Left ventricle myocardium inferior (tissue), 1 donor: ENCODE measurements around the gene JPH3. TPM values are rescaled to one million over a fixed set of nuclear protein-coding genes. Genes with fewer than 3 reads are reported as not detected.

Source experiments
- DNase-seq: peaks from one replicate; pipeline ENCODE4 v3.0.0-alpha.2; 2020
- H3K27ac ChIP-seq: fragments of 200-600 bp; replicated peaks from 2 replicates; pipeline ENCODE4 v1.8.0; 2021
- H3K27me3 ChIP-seq: fragments of 200-600 bp; 2 replicates; pipeline ENCODE4 v1.8.0; 2021; ENCODE audit warnings: low read depth
- H3K36me3 ChIP-seq: fragments of 200-600 bp; 2 replicates; pipeline ENCODE4 v1.8.0; 2021
- H3K4me1 ChIP-seq: fragments of 200-600 bp; 2 replicates; pipeline ENCODE4 v1.8.0; 2021
- H3K4me3 ChIP-seq: fragments of 200-600 bp; 2 replicates; pipeline ENCODE4 v1.8.0; 2021; ENCODE audit warnings: mild to moderate bottlenecking, moderate library complexity
- H3K9me3 ChIP-seq: fragments of 200-600 bp; replicated peaks from 2 replicates; pipeline ENCODE4 v1.8.0; 2021
- intact Hi-C: fragments of 100-400 bp; cut with micrococcal nuclease; formaldehyde crosslinking; loops from one replicate; pipeline ENCODE4 v1.11.0; 2022
- total RNA-seq: library from RNA; stranded (reverse); fragmentation: NEBNext Ultra II Directional; extraction: Animal tissue kit (Norgen Biotek cat#: 25700); gene quantifications from one replicate; pipeline ENCODE4 v1.2.1, GENCODE V29; 2021
- TF ChIP-seq, protein P1 (sequence below): fragments of 200-600 bp; IDR thresholded peaks from 2 replicates; pipeline ENCODE4 v1.8.0; 2021; ENCODE audit warnings: antibody characterized with exemption, mild to moderate bottlenecking, borderline replicate concordance
- donor health status: DM: no; HTN: yes; CAD: no; lungs with severe emphysema.

The JPH3 gene
- total RNA-seq, 1 donor from 2014 or later: 0.14 TPM

DNA sequence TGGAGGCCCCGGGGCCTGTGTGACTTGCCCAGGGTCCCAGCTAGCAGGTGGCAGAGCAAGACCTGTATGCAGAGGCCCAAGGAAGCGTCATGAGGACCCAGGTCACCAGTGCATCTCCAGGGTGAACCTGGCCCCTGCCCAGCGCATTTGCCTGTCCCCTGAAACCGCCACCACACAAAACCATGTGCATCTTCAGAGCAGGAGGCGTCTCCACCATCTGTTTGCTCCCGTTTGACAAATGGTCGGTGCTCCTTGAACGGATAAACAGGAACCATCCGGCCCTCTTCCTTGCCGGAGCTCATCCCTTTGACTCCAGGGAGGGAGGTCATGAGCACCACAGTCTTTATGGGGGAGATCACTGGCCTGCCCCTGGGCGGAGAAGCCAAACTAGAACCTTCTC is 62.5 kb downstream of the JPH3 start:
- Histone ChIP-seq H3K4me1 (no peaks in the 10 kb centered on the region), H3K27me3 (peaks cover 91% of the 10 kb centered on the region), H3K4me3 (no peak overlapping the region), H3K27ac (no peak overlapping the region), H3K9me3 (no peaks in the 10 kb centered on the region), H3K36me3 (no peaks in the 10 kb centered on the region)
- intact Hi-C loops: no loop called here
- TF ChIP-seq, protein P1, sequence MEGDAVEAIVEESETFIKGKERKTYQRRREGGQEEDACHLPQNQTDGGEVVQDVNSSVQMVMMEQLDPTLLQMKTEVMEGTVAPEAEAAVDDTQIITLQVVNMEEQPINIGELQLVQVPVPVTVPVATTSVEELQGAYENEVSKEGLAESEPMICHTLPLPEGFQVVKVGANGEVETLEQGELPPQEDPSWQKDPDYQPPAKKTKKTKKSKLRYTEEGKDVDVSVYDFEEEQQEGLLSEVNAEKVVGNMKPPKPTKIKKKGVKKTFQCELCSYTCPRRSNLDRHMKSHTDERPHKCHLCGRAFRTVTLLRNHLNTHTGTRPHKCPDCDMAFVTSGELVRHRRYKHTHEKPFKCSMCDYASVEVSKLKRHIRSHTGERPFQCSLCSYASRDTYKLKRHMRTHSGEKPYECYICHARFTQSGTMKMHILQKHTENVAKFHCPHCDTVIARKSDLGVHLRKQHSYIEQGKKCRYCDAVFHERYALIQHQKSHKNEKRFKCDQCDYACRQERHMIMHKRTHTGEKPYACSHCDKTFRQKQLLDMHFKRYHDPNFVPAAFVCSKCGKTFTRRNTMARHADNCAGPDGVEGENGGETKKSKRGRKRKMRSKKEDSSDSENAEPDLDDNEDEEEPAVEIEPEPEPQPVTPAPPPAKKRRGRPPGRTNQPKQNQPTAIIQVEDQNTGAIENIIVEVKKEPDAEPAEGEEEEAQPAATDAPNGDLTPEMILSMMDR: no peak
- no peak for DNase-seq

DNA sequence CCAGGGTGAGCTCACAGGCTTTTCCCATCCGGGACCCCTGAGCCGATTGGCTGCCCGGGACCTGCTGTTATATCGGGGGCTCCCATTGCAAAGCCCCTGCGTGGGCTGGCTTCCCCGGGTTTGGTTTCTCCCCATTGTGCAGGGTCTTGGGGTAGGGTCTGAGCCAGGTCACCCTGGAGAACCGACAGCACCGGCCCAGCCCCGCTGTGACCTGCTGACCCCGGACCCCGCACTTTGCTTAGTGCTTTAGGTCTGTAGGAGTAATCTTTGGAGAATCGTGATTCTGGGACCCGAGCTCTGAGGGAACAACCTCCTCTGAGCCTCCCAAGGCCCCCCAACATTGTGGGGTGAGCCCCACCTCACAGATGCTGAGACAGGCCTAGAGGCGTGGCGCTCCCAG is 62.9 kb downstream of the JPH3 start:
- no peak for DNase-seq
- H3K4me1 ChIP-seq: no peaks in the 10 kb centered on the region
- H3K9me3 ChIP-seq: no peaks in the 10 kb centered on the region
- intact Hi-C loops: no loop called here
- TF ChIP-seq, protein P1: no peak
- no peak overlapping the region for H3K4me3 ChIP-seq
- H3K27ac ChIP-seq: no peak overlapping the region
- no peaks in the 10 kb centered on the region for H3K36me3 ChIP-seq
- H3K27me3 ChIP-seq: peaks cover 91% of the 10 kb centered on the region

DNA sequence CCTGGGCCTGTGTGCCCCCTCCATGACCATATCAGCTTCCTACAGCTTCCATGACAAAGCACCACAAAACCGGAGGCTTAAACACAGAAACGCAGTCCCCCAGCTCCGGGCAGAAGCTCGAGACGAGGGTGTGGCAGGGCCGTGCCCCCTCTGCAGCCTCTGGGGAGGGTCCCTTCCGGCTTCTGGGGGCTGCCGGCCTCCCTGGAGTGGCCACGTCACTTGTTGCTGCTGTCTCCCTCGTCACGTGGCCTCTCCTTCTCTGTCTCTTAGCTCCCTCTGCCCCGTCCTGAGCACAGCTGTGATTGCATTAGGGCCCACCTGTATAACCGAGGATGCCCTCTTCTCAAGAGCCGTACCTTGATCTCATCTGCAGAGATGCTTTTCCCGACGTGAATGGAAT is 64.6 kb downstream of the JPH3 start:
- Histone ChIP-seq H3K27ac (no peak overlapping the region), H3K4me1 (no peaks in the 10 kb centered on the region), H3K9me3 (no peaks in the 10 kb centered on the region), H3K27me3 (peaks cover 93% of the 10 kb centered on the region), H3K4me3 (no peak overlapping the region), H3K36me3 (no peaks in the 10 kb centered on the region)
- TF ChIP-seq, protein P1: no peak
- no peak for DNase-seq
- intact Hi-C loops: no loop called here

DNA sequence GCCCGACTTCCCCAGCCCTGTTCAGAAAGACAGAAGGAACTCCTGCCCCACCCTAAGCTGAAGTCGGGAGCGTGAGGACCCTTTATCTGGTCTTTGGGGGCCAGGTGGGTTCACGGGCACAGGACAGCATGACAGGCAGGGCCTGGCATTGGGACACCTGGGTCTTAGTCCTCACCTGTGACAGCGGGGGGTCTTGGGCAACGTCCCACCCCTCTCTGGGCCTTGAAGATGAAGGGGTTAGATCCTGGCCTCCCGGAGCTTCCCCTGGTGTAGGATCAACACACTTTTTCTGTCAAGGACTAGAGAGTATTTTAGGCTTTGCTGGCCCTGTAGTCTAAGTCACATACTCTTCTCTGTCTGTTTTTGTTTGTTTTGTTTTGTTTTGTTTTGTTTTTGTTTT is 65.1 kb downstream of the JPH3 start:
- Histone ChIP-seq H3K27me3 (peaks cover 93% of the 10 kb centered on the region), H3K4me3 (no peak overlapping the region), H3K9me3 (no peaks in the 10 kb centered on the region), H3K36me3 (no peaks in the 10 kb centered on the region), H3K27ac (no peak overlapping the region), H3K4me1 (no peaks in the 10 kb centered on the region)
- TF ChIP-seq, protein P1: no peak
- intact Hi-C loops: no loop called here
- no peak for DNase-seq

DNA sequence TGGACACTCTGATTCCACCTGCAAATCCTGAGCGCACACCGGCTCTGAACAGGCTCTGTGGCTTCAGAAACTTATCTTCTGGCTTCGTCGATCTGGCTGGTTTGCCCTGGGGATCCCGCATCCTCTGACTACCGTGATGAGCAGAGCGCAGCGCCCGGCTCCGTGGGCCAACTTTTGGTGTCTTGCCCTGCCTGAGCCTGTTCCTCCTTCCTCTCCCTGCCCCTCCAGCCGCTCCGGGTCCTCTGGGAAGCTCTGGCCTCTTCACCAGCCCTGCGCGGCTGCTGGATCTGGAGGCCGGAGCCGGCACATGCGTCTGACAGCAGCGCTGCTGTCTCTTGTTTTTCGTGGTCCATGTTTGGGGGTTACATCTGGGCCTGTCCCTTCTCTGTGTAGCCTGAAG is 65.6 kb downstream of the JPH3 start:
- intact Hi-C loops: no loop called here
- no peak overlapping the region for H3K4me3 ChIP-seq
- TF ChIP-seq, protein P1: no peak
- no peaks in the 10 kb centered on the region for H3K9me3 ChIP-seq
- H3K27ac ChIP-seq: no peak overlapping the region
- no peaks in the 10 kb centered on the region for H3K36me3 ChIP-seq
- DNase-seq: no peak
- no peaks in the 10 kb centered on the region for H3K4me1 ChIP-seq
- H3K27me3 ChIP-seq: peaks cover 93% of the 10 kb centered on the region

DNA sequence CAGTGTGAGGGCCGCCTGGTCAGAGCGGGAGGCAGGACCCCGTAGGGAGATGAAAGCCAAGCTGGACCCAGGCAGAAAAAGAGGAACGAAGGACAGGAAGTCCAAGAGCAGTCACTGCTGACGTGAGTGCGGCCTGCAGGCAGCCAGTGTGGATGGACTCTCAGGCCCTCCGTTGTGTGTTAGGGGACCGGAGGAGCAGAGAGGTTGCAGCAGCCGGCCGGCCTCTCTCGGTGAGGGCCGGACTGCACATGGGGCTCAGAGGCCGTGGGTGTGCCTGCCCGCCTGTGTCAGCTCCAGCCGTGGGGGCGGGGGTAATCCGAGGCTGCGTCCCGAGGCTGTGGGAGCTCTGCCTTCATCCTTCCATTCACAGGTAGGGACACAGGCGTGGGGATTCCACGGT is 67.4 kb downstream of the JPH3 start:
- no peaks in the 10 kb centered on the region for H3K36me3 ChIP-seq
- peaks cover 85% of the 10 kb centered on the region for H3K27me3 ChIP-seq
- TF ChIP-seq, protein P1: no peak
- no peaks in the 10 kb centered on the region for H3K9me3 ChIP-seq
- H3K4me3 ChIP-seq: no peak overlapping the region
- H3K4me1 ChIP-seq: no peaks in the 10 kb centered on the region
- intact Hi-C loops: no loop called here
- no peak for DNase-seq
- no peak overlapping the region for H3K27ac ChIP-seq
